GM12865 (cell line): ENCODE data around the gene ZSCAN10.
"Not testable (repeated sequence)": the region's sequence is repeated elsewhere in the genome, so short reads cannot be mapped to it uniquely, and the experiment has no call there.

Experiments used
- DNase-seq: peaks from one replicate; pipeline ENCODE4 v3.0.0; 2010; ENCODE audit warnings: low read depth
- H3K4me3 ChIP-seq: 2 replicates; pipeline ENCODE4 v1.5.1; 2011; ENCODE audit warnings: mild to moderate bottlenecking, low read depth, low read length, control low read depth
- CTCF ChIP-seq: IDR thresholded peaks from 2 replicates; pipeline ENCODE4 v1.5.1; 2011; ENCODE audit warnings: low read length, control low read depth, low read depth, inconsistent platforms; ENCODE audit not compliant: insufficient read depth; ENCODE audit errors: missing control alignments

The ZSCAN10 gene

GRCh38 chr16:3087243-3088235 is 11.6 kb downstream of the ZSCAN10 start:
- TF ChIP-seq CTCF: no peak
- DNase-seq: no peak
- no peak overlapping the region for H3K4me3 ChIP-seq

- H3K4me3 ChIP-seq: no peak overlapping the region
- no peak for TF ChIP-seq CTCF
- no peak for DNase-seq
Observed at GRCh38 chr16:3086596-3087242, 12.4 kb downstream of the ZSCAN10 start.

- no peak for TF ChIP-seq CTCF
- H3K4me3 ChIP-seq: no peak overlapping the region
- no peak for DNase-seq
Observed at GRCh38 chr16:3085868-3086595, 13.1 kb downstream of the ZSCAN10 start.

GRCh38 chr16:3084969-3085670 is 14.0 kb downstream of the ZSCAN10 start:
- no peak for DNase-seq
- TF ChIP-seq CTCF: no peak
- H3K4me3 ChIP-seq: no peak overlapping the region

- no peak for DNase-seq
- H3K4me3 ChIP-seq: no peak overlapping the region
- no peak for TF ChIP-seq CTCF
Observed at GRCh38 chr16:3084491-3084890, 14.6 kb downstream of the ZSCAN10 start.

GRCh38 chr16:3083408-3083807 is 15.7 kb downstream of the ZSCAN10 start:
- not testable (repeated sequence) for DNase-seq, H3K4me3 ChIP-seq

- not testable (repeated sequence) for H3K4me3 ChIP-seq, DNase-seq
Observed at GRCh38 chr16:3081957-3082356, 17.1 kb downstream of the ZSCAN10 start.
